Vagina (tissue), 2 donors: Measurements from ENCODE around the gene ZDHHC11.

Experiments
- POLR2A ChIP-seq, 2 donors: fragments of 450-650 bp; IDR thresholded peaks; one replicate each; pipeline ENCODE4 v1.6.1; 2017; ENCODE audit warnings: antibody characterized with exemption in 2 of 2, mild to moderate bottlenecking in 2 of 2, moderate library complexity in 2 of 2
- POLR2AphosphoS5 ChIP-seq, 2 donors: sonication (generic); formaldehyde crosslinking; IDR thresholded peaks; one replicate each; pipeline ENCODE4 v1.9.0; 2017; ENCODE audit warnings: antibody characterized with exemption in 2 of 2, mild to moderate bottlenecking in 2 of 2, low read depth in 1 of 2; ENCODE audit not compliant: insufficient read depth in 1 of 2
- TF ChIP-seq, protein P1 (sequence below), 3 experiments: fragments of 450-650 bp in 2 of 3; fragments of 200-600 bp in 1 of 3; sonication (generic) in 1 of 3; IDR thresholded peaks; one replicate each; pipeline ENCODE4 v1.5.1; 2017 to 2019; ENCODE audit warnings: antibody characterized with exemption in 3 of 3, mild to moderate bottlenecking in 2 of 3, moderate library complexity in 2 of 3

- TF ChIP-seq, protein P1, sequence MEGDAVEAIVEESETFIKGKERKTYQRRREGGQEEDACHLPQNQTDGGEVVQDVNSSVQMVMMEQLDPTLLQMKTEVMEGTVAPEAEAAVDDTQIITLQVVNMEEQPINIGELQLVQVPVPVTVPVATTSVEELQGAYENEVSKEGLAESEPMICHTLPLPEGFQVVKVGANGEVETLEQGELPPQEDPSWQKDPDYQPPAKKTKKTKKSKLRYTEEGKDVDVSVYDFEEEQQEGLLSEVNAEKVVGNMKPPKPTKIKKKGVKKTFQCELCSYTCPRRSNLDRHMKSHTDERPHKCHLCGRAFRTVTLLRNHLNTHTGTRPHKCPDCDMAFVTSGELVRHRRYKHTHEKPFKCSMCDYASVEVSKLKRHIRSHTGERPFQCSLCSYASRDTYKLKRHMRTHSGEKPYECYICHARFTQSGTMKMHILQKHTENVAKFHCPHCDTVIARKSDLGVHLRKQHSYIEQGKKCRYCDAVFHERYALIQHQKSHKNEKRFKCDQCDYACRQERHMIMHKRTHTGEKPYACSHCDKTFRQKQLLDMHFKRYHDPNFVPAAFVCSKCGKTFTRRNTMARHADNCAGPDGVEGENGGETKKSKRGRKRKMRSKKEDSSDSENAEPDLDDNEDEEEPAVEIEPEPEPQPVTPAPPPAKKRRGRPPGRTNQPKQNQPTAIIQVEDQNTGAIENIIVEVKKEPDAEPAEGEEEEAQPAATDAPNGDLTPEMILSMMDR (IDR thresholded peaks at IDR 0.05) = no peak
- TF ChIP-seq POLR2A (IDR thresholded peaks at IDR 0.05) (no peak), POLR2AphosphoS5 (IDR thresholded peaks at IDR 0.05; ENCODE audit: insufficient read depth in 1 of 2, low read depth in 1 of 2) (no peak)
Observed at GRCh38 chr5:867300-867870, 16.6 kb upstream of the ZDHHC11 start.
